HEK293T (cell line): ENCODE results near the gene GNAQ.

Experiments
- CTCF ChIA-PET: fragments of 350-600 bp; formaldehyde crosslinking; extraction: SDS; loops from one replicate; lab custom pipeline; 2021; ENCODE audit warnings: antibody characterized with exemption, inconsistent platforms; lab: Yijun Ruan, JAX
- POLR2A ChIA-PET: fragments of 350-600 bp; formaldehyde crosslinking; extraction: SDS; loops from one replicate; lab custom pipeline; 2020; ENCODE audit warnings: antibody characterized with exemption, inconsistent platforms; lab: Yijun Ruan, JAX
- DNase-seq: peaks from one replicate; pipeline ENCODE4 v3.0.0; 2012; ENCODE audit warnings: mixed read lengths; ENCODE audit errors: extremely low spot score
- ARNT ChIP-seq: fragments of 450-650 bp; IDR thresholded peaks from 2 replicates; pipeline ENCODE4 v1.6.1; 2017; ENCODE audit warnings: mild to moderate bottlenecking
- BHLHE40 ChIP-seq: fragments of 450-650 bp; IDR thresholded peaks from 2 replicates; pipeline ENCODE4 v1.6.1; 2016; ENCODE audit warnings: mild to moderate bottlenecking, moderate library complexity, borderline replicate concordance
- CTBP1 ChIP-seq: fragments of 450-650 bp; IDR thresholded peaks from 2 replicates; pipeline ENCODE4 v1.6.1; 2016; ENCODE audit warnings: borderline replicate concordance
- ELF4 ChIP-seq: fragments of 450-650 bp; IDR thresholded peaks from 2 replicates; pipeline ENCODE4 v1.6.1; 2017; ENCODE audit warnings: antibody characterized with exemption
- FOXA1 ChIP-seq: fragments of 450-650 bp; IDR thresholded peaks from 2 replicates; pipeline ENCODE4 v1.6.1; 2016; ENCODE audit warnings: mild to moderate bottlenecking
- FOXK2 ChIP-seq: fragments of 450-650 bp; IDR thresholded peaks from 2 replicates; pipeline ENCODE4 v1.6.1; 2016; ENCODE audit warnings: mild to moderate bottlenecking
- FOXM1 ChIP-seq: fragments of 450-650 bp; IDR thresholded peaks from 2 replicates; pipeline ENCODE4 v1.6.1; 2017; ENCODE audit warnings: mild to moderate bottlenecking, borderline replicate concordance
- HDGF ChIP-seq: fragments of 450-650 bp; IDR thresholded peaks from 2 replicates; pipeline ENCODE4 v1.6.1; 2017; ENCODE audit warnings: antibody characterized with exemption, borderline replicate concordance
- L3MBTL2 ChIP-seq: fragments of 450-650 bp; conservative IDR thresholded peaks from 2 replicates; pipeline ENCODE4 v1.6.1; 2016; ENCODE audit warnings: mild to moderate bottlenecking
- LEF1 ChIP-seq: fragments of 450-650 bp; IDR thresholded peaks from 2 replicates; pipeline ENCODE4 v1.6.1; 2017; ENCODE audit warnings: mild to moderate bottlenecking, borderline replicate concordance
- NFRKB ChIP-seq: fragments of 450-650 bp; IDR thresholded peaks from 2 replicates; pipeline ENCODE4 v1.6.1; 2016; ENCODE audit warnings: mild to moderate bottlenecking, moderate library complexity
- PKNOX1 ChIP-seq: fragments of 450-650 bp; IDR thresholded peaks from 2 replicates; pipeline ENCODE4 v1.6.1; 2016
- SP1 ChIP-seq: fragments of 450-650 bp; IDR thresholded peaks from 2 replicates; pipeline ENCODE4 v1.6.1; 2017
- SUZ12 ChIP-seq: fragments of 450-650 bp; IDR thresholded peaks from 2 replicates; pipeline ENCODE4 v1.6.1; 2016; ENCODE audit warnings: mild to moderate bottlenecking
- TARDBP ChIP-seq: fragments of 450-650 bp; IDR thresholded peaks from 2 replicates; pipeline ENCODE4 v1.6.1; 2016
- ZNF384 ChIP-seq: fragments of 450-650 bp; IDR thresholded peaks from 2 replicates; pipeline ENCODE4 v1.6.1; 2016

GNAQ gene

GRCh38 chr9:78026947-78027346 is 4.7 kb downstream of the GNAQ start:
- POLR2A ChIA-PET, result no interaction called here
- DNase-seq, result no peak
- TF ChIP-seq ARNT, result no peak
- CTCF ChIA-PET, result no interaction called here

GRCh38 chr9:78026416-78026815 is 5.2 kb downstream of the GNAQ start:
- no peak for DNase-seq
- CTCF ChIA-PET, result no interaction called here
- POLR2A ChIA-PET, result no interaction called here
- TF ChIP-seq TARDBP (no peak), ARNT (no peak), FOXM1 (no peak), FOXK2 (no peak), ZNF384 (no peak), L3MBTL2 (no peak), ELF4 (no peak), SP1 (no peak), LEF1 (no peak), HDGF (no peak), BHLHE40 (no peak)

- TF ChIP-seq BHLHE40 (no peak), SP1 (no peak), FOXK2 (no peak), ELF4 (no peak), ZNF384 (no peak), FOXM1 (no peak), SUZ12 (no peak), ARNT (no peak), TARDBP (no peak), FOXA1 (no peak), LEF1 (no peak), HDGF (no peak), CTBP1 (no peak), NFRKB (no peak), L3MBTL2 (no peak), PKNOX1 (no peak)
- POLR2A ChIA-PET, result interaction anchor here (0.7 kb wide), 1 partner anchor 39 kb away, joined by 3 read pairs; no protein-coding TSS in a partner anchor
- CTCF ChIA-PET, result interaction anchor here (0.5 to 1.4 kb wide), 2 partner anchors 48 to 110 kb away, joined by 7 read pairs; no protein-coding TSS in a partner anchor
Observed at GRCh38 chr9:78025186-78025585, 6.4 kb downstream of the GNAQ start.

GRCh38 chr9:78023003-78023741 is 8.4 kb downstream of the GNAQ start:
- no peak for DNase-seq
- CTCF ChIA-PET, result no interaction called here
- POLR2A ChIA-PET, result no interaction called here
- TF ChIP-seq ELF4 (no peak), FOXA1 (no peak), HDGF (no peak), ARNT (no peak), ZNF384 (no peak), L3MBTL2 (no peak), BHLHE40 (no peak), CTBP1 (no peak), SP1 (no peak)

More at GRCh38 chr9:78025186-78025585, 6.4 kb downstream of the GNAQ start:
- no peak for DNase-seq

GRCh38 chr9:78021697-78022096 is 9.9 kb downstream of the GNAQ start:
- POLR2A ChIA-PET, result no interaction called here

GRCh38 chr9:78017190-78017693 is 14.4 kb downstream of the GNAQ start:
- ChIA-PET POLR2A (no interaction called here), CTCF (no interaction called here)
- no peak for DNase-seq
- TF ChIP-seq ARNT, result no peak
- TF ChIP-seq FOXM1, result no peak
- no peak for TF ChIP-seq CTBP1
- no peak for TF ChIP-seq ZNF384
- TF ChIP-seq L3MBTL2, result no peak
- TF ChIP-seq TARDBP, result no peak
- TF ChIP-seq FOXA1, result no peak
- no peak for TF ChIP-seq SP1
- no peak for TF ChIP-seq PKNOX1
- TF ChIP-seq BHLHE40, result no peak
- TF ChIP-seq LEF1, result no peak
- TF ChIP-seq FOXK2, result no peak
- TF ChIP-seq ELF4, result no peak
- TF ChIP-seq SUZ12, result no peak
- no peak for TF ChIP-seq HDGF

More at GRCh38 chr9:78021697-78022096, 9.9 kb downstream of the GNAQ start:
- TF ChIP-seq ZNF384 (no peak), SP1 (no peak)
- CTCF ChIA-PET, result no interaction called here
- no peak for DNase-seq

GRCh38 chr9:78015241-78015640 is 16.4 kb downstream of the GNAQ start:
- ChIA-PET POLR2A (no interaction called here), CTCF (interaction anchor here (0.8 kb wide), 1 partner anchor 18 kb away, joined by 4 read pairs; no protein-coding TSS in a partner anchor)
- no peak for DNase-seq
- TF ChIP-seq TARDBP (no peak), CTBP1 (no peak), L3MBTL2 (no peak), SP1 (no peak), FOXA1 (no peak), FOXM1 (no peak), ELF4 (no peak), HDGF (no peak), ARNT (no peak), BHLHE40 (no peak), LEF1 (no peak), NFRKB (no peak)
